Esophagus squamous epithelium (tissue), 4 donors: ENCODE data around the gene SENP2.

Experiments
- CTCF ChIP-seq, 6 experiments: fragments of 450-650 bp in 4 of 6; fragments of 200-600 bp in 2 of 6; sonication (generic) in 2 of 6; IDR thresholded peaks; one replicate each; pipeline ENCODE4 v1.5.1; 2016 to 2019; ENCODE audit warnings: antibody characterized with exemption in 6 of 6, mild to moderate bottlenecking in 4 of 6, moderate library complexity in 4 of 6
- POLR2A ChIP-seq, 4 donors: fragments of 450-650 bp; IDR thresholded peaks; one replicate each; pipeline ENCODE4 v1.6.1; 2017; ENCODE audit warnings: antibody characterized with exemption in 4 of 4, mild to moderate bottlenecking in 4 of 4, moderate library complexity in 3 of 4

- TF ChIP-seq POLR2A (IDR thresholded peaks at IDR 0.05) (no peak), CTCF (IDR thresholded peaks at IDR 0.05) (no peak)
Measured at GRCh38 chr3:185657211-185657610, 71.1 kb downstream of the SENP2 start.
